ENCODE measurements around the gene TMEM205. TPM values are rescaled to one million over a fixed set of nuclear protein-coding genes. Genes with fewer than 3 reads are reported as not detected.

Gene TMEM205
- total and polyA plus RNA-seq, 2 experiments from 2014 or later = 123 to 293 TPM

DNA sequence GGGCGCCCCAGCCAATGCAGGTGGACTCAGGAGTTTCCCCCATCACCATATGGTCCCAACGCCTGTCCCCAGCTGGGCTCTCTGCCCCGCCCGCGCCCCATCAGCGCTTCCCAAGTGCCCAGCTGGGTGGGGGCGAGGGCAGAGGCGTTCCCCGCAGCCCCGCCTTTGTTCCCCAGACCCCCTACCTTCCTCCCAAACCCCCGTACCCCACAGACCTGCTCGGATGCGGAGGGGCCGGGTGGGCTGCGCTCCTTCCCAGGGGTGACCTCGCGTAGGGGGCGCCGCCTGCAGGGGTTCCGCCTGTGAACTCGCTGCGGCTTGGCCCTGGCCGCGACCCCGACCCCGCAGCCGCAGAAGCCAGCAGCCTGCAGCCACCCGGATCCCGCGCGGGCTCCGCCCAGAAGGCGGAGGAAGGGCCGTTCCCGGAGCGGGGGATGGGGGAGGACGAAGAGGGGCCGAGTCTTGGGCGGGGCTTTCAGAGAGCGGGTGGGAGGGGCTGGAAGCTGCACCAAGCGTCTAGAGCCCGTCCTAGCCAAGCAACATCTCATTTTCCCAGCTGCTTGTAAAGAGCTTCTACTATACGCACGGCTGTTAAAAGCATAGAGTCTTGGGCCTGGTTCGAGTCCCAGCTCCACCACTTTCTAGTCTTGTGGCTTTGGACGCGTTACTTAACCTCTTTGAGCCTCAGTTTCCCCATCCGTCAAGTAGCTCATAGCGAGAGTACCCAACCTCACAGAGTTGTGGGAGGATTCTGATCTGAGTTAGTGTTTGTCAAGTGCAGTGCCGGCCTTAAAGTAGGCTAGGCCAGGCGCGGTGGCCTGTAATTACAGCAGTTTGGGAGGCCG lies 6.6 kb downstream of the TMEM205 start, which contains the start of gene RAB3D:
RAB3D (minus strand) TSS at position 404 of the 845 bp plus-strand sequence. CDS start 2,258 bp downstream, outside the sequence.
- H3K27ac Mint-ChIP-seq = no peak within 1 kb of the TSS
- H4K20me1 ChIP-seq (replicated peaks; ENCODE audit: insufficient read depth) = no peaks in the 10 kb centered on the region; the same call in 1 of the 2 replicates

More for the DNA sequence above, 6.6 kb downstream of the TMEM205 start, which contains the start of gene RAB3D:
- no peaks in the 10 kb centered on the region for H3K36me3 ChIP-seq (ENCODE audit: insufficient read depth)
- 0 out of 2 replicates have a peak, but pooled peaks cover 3% of the 10 kb centered on the region for H3F3A ChIP-seq (replicated peaks; ENCODE audit: low read depth)
- ATAC-seq (peak; percentile 96), DNase-seq (ENCODE audit: low spot score) (peak; percentile 98)
- H3K4me1 Mint-ChIP-seq = peaks cover 6% of the 10 kb centered on the region; the same call in 2 of the 3 replicates
- H3K79me2 ChIP-seq (replicated peaks; ENCODE audit: insufficient read depth) = no peaks in the 10 kb centered on the region
- TF ChIP-seq EZH2phosphoT487 (IDR thresholded peaks at IDR 0.05; ENCODE audit: unreplicated experiment) (no peak), ZNF114 (CRISPR knock-in tag; IDR thresholded peaks at IDR 0.05) (no peak), STAT1 (IDR thresholded peaks at IDR 0.05; ENCODE audit: unreplicated experiment) (no peak), NANOG (IDR thresholded peaks at IDR 0.05; ENCODE audit: borderline replicate concordance) (no peak), CREB1 (CRISPR knock-in tag; IDR thresholded peaks at IDR 0.05; ENCODE audit: low read depth) (no peak), POLR2AphosphoS5 (IDR thresholded peaks at IDR 0.05; ENCODE audit: low read depth) (peak; percentile 86)
- TF ChIP-seq, protein P1, sequence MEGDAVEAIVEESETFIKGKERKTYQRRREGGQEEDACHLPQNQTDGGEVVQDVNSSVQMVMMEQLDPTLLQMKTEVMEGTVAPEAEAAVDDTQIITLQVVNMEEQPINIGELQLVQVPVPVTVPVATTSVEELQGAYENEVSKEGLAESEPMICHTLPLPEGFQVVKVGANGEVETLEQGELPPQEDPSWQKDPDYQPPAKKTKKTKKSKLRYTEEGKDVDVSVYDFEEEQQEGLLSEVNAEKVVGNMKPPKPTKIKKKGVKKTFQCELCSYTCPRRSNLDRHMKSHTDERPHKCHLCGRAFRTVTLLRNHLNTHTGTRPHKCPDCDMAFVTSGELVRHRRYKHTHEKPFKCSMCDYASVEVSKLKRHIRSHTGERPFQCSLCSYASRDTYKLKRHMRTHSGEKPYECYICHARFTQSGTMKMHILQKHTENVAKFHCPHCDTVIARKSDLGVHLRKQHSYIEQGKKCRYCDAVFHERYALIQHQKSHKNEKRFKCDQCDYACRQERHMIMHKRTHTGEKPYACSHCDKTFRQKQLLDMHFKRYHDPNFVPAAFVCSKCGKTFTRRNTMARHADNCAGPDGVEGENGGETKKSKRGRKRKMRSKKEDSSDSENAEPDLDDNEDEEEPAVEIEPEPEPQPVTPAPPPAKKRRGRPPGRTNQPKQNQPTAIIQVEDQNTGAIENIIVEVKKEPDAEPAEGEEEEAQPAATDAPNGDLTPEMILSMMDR (conservative IDR thresholded peaks at IDR 0.05; ENCODE audit: low read depth in 2 of 2) = 0 out of 4 replicates have a peak, but pooled peaks of 1 of the 2 experiments have one; percentile 9
- TF ChIP-seq, protein P2, sequence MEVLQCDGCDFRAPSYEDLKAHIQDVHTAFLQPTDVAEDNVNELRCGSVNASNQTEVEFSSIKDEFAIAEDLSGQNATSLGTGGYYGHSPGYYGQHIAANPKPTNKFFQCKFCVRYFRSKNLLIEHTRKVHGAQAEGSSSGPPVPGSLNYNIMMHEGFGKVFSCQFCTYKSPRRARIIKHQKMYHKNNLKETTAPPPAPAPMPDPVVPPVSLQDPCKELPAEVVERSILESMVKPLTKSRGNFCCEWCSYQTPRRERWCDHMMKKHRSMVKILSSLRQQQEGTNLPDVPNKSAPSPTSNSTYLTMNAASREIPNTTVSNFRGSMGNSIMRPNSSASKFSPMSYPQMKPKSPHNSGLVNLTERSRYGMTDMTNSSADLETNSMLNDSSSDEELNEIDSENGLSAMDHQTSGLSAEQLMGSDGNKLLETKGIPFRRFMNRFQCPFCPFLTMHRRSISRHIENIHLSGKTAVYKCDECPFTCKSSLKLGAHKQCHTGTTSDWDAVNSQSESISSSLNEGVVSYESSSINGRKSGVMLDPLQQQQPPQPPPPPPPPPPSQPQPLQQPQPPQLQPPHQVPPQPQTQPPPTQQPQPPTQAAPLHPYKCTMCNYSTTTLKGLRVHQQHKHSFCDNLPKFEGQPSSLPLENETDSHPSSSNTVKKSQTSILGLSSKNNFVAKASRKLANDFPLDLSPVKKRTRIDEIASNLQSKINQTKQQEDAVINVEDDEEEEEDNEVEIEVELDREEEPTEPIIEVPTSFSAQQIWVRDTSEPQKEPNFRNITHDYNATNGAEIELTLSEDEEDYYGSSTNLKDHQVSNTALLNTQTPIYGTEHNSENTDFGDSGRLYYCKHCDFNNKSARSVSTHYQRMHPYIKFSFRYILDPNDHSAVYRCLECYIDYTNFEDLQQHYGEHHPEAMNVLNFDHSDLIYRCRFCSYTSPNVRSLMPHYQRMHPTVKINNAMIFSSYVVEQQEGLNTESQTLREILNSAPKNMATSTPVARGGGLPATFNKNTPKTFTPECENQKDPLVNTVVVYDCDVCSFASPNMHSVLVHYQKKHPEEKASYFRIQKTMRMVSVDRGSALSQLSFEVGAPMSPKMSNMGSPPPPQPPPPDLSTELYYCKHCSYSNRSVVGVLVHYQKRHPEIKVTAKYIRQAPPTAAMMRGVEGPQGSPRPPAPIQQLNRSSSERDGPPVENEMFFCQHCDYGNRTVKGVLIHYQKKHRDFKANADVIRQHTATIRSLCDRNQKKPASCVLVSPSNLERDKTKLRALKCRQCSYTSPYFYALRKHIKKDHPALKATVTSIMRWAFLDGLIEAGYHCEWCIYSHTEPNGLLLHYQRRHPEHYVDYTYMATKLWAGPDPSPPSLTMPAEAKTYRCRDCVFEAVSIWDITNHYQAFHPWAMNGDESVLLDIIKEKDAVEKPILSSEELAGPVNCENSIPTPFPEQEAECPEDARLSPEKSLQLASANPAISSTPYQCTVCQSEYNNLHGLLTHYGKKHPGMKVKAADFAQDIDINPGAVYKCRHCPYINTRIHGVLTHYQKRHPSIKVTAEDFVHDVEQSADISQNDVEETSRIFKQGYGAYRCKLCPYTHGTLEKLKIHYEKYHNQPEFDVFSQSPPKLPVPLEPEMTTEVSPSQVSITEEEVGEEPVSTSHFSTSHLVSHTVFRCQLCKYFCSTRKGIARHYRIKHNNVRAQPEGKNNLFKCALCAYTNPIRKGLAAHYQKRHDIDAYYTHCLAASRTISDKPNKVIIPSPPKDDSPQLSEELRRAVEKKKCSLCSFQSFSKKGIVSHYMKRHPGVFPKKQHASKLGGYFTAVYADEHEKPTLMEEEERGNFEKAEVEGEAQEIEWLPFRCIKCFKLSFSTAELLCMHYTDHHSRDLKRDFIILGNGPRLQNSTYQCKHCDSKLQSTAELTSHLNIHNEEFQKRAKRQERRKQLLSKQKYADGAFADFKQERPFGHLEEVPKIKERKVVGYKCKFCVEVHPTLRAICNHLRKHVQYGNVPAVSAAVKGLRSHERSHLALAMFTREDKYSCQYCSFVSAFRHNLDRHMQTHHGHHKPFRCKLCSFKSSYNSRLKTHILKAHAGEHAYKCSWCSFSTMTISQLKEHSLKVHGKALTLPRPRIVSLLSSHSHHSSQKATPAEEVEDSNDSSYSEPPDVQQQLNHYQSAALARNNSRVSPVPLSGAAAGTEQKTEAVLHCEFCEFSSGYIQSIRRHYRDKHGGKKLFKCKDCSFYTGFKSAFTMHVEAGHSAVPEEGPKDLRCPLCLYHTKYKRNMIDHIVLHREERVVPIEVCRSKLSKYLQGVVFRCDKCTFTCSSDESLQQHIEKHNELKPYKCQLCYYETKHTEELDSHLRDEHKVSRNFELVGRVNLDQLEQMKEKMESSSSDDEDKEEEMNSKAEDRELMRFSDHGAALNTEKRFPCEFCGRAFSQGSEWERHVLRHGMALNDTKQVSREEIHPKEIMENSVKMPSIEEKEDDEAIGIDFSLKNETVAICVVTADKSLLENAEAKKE (CRISPR knock-in tag; IDR thresholded peaks at IDR 0.05) = no peak
- TF ChIP-seq, protein P3, sequence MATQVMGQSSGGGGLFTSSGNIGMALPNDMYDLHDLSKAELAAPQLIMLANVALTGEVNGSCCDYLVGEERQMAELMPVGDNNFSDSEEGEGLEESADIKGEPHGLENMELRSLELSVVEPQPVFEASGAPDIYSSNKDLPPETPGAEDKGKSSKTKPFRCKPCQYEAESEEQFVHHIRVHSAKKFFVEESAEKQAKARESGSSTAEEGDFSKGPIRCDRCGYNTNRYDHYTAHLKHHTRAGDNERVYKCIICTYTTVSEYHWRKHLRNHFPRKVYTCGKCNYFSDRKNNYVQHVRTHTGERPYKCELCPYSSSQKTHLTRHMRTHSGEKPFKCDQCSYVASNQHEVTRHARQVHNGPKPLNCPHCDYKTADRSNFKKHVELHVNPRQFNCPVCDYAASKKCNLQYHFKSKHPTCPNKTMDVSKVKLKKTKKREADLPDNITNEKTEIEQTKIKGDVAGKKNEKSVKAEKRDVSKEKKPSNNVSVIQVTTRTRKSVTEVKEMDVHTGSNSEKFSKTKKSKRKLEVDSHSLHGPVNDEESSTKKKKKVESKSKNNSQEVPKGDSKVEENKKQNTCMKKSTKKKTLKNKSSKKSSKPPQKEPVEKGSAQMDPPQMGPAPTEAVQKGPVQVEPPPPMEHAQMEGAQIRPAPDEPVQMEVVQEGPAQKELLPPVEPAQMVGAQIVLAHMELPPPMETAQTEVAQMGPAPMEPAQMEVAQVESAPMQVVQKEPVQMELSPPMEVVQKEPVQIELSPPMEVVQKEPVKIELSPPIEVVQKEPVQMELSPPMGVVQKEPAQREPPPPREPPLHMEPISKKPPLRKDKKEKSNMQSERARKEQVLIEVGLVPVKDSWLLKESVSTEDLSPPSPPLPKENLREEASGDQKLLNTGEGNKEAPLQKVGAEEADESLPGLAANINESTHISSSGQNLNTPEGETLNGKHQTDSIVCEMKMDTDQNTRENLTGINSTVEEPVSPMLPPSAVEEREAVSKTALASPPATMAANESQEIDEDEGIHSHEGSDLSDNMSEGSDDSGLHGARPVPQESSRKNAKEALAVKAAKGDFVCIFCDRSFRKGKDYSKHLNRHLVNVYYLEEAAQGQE (IDR thresholded peaks at IDR 0.05; ENCODE audit: unreplicated experiment) = no peak
- H3K27me3 ChIP-seq (ENCODE audit: insufficient read depth) = no peaks in the 10 kb centered on the region
- H3K27ac ChIP-seq (ENCODE audit: low read depth) = peak within 1 kb of the TSS; percentile 39; the same call in 1 of the 2 replicates
- H3K27me3 Mint-ChIP-seq (ENCODE audit: insufficient read depth, low read depth, poor library complexity) = peaks cover 18% of the 10 kb centered on the region
- peak within 1 kb of the TSS; percentile 86 for H3K4me3 Mint-ChIP-seq
- peaks cover 3% of the 10 kb centered on the region; the same call in 1 of the 2 replicates for H3K4me1 ChIP-seq (ENCODE audit: insufficient read depth)
- peak within 1 kb of the TSS; percentile 87 for H3K4me3 ChIP-seq
- peak within 1 kb of the TSS; percentile 99 for H2AFZ ChIP-seq
- peaks cover 28% of the 10 kb centered on the region for H3K36me3 Mint-ChIP-seq (ENCODE audit: low read depth)
- H3K4me2 ChIP-seq = peak within 1 kb of the TSS; percentile 85
- H3K9me2 ChIP-seq (ENCODE audit: insufficient read depth) = no peaks in the 10 kb centered on the region
- H3K9me3 Mint-ChIP-seq = no peaks in the 10 kb centered on the region

Data from GM23338 (cell line).